IMR-90 (cell line): ENCODE data around the gene STAT5B. TPM values are rescaled to one million over a fixed set of nuclear protein-coding genes. Genes with fewer than 3 reads are reported as not detected.

Experiments used
- ATAC-seq: fragments of 200-7000 bp; cut with Tn5 transposase; 2 replicates; pipeline ENCODE4 v1.9.1; 2020; ENCODE audit warnings: low read depth, mild to moderate bottlenecking, moderate library complexity
- BruUV-seq: library from RNA; stranded (reverse); fragments of 400-500 nt; replicated peaks from 2 replicates; lab custom pipeline; 2021; lab: Mats Ljungman, UMichigan
- CTCF ChIA-PET: fragments of 300-600 bp; formaldehyde crosslinking; extraction: SDS; loops from one replicate; lab custom pipeline; 2021; ENCODE audit warnings: antibody characterized with exemption; lab: Yijun Ruan, JAX
- POLR2A ChIA-PET: fragments of 300-600 bp; sonication (Branson Sonifier 250); formaldehyde crosslinking; loops from one replicate; lab custom pipeline; 2022; ENCODE audit warnings: antibody characterized with exemption; ENCODE audit not compliant: unreplicated experiment; lab: Charles Lee
- DNase-seq: peaks from one replicate; pipeline ENCODE4 v3.0.0; 2013
- H2AFZ ChIP-seq: replicated peaks from 2 replicates; pipeline ENCODE3; 2013; ENCODE audit warnings: low read length, mild to moderate bottlenecking; ENCODE audit not compliant: poor library complexity
- H2AK5ac ChIP-seq: 2 replicates; pipeline ENCODE4 v1.6.1; 2013; ENCODE audit warnings: low read depth, low read length, inconsistent platforms
- H2AK9ac ChIP-seq: replicated peaks from 2 replicates; pipeline ENCODE3; 2013; ENCODE audit warnings: mild to moderate bottlenecking, low read depth, low read length, moderate library complexity; ENCODE audit not compliant: poor library complexity
- H2BK120ac ChIP-seq: 2 replicates; pipeline ENCODE4 v1.6.1; 2013; ENCODE audit warnings: low read depth, low read length, inconsistent platforms
- H2BK15ac ChIP-seq: 3 replicates; pipeline ENCODE4 v1.6.1; 2013; ENCODE audit warnings: low read depth, low read length, inconsistent platforms
- H2BK20ac ChIP-seq: 2 replicates; pipeline ENCODE4 v1.6.1; 2013; ENCODE audit warnings: low read depth, mild to moderate bottlenecking, inconsistent platforms, low read length, moderate library complexity
- H2BK5ac ChIP-seq: 2 replicates; pipeline ENCODE4 v1.6.1; 2013; ENCODE audit warnings: mild to moderate bottlenecking, low read depth, low read length, inconsistent platforms; ENCODE audit not compliant: poor library complexity, severe bottlenecking
- H3K14ac ChIP-seq: replicated peaks from 2 replicates; pipeline ENCODE4 v1.6.1; 2013; ENCODE audit warnings: low read depth, low read length, inconsistent platforms
- H3K18ac ChIP-seq: 2 replicates; pipeline ENCODE4 v1.6.1; 2013; ENCODE audit warnings: low read depth, low read length, control low read depth
- H3K23ac ChIP-seq: 2 replicates; pipeline ENCODE4 v1.6.1; 2013; ENCODE audit warnings: low read depth, low read length, inconsistent platforms
- H3K27ac ChIP-seq: 2 replicates; pipeline ENCODE4 v1.5.1; 2013; ENCODE audit warnings: mild to moderate bottlenecking, control low read depth, low read length; ENCODE audit not compliant: insufficient read depth
- H3K27me3 ChIP-seq: 2 replicates; pipeline ENCODE4 v1.6.1; 2013; ENCODE audit warnings: low read length; ENCODE audit not compliant: control insufficient read depth, insufficient read depth
- H3K36me3 ChIP-seq: 2 replicates; pipeline ENCODE4 v1.6.1; 2013; ENCODE audit warnings: low read length, mixed read lengths; ENCODE audit not compliant: control insufficient read depth, insufficient read depth
- H3K4ac ChIP-seq: 2 replicates; pipeline ENCODE4 v1.6.1; 2013; ENCODE audit warnings: low read depth, low read length, inconsistent platforms
- H3K4me1 ChIP-seq: 2 replicates; pipeline ENCODE4 v1.6.1; 2013; ENCODE audit warnings: low read length, mixed read lengths; ENCODE audit not compliant: control insufficient read depth, insufficient read depth
- H3K4me2 ChIP-seq: 2 replicates; pipeline ENCODE4 v1.6.1; 2013; ENCODE audit warnings: low read depth, mild to moderate bottlenecking, control low read depth, low read length, moderate library complexity
- H3K4me3 ChIP-seq: 2 replicates; pipeline ENCODE4 v1.5.1; 2013; ENCODE audit warnings: low read depth, mild to moderate bottlenecking, control low read depth, low read length, moderate library complexity; ENCODE audit not compliant: insufficient read depth
- H3K56ac ChIP-seq: 2 replicates; pipeline ENCODE4 v1.6.1; 2013; ENCODE audit warnings: low read length, inconsistent platforms; ENCODE audit not compliant: insufficient read depth; ENCODE audit errors: extremely low read depth
- H3K79me1 ChIP-seq, 2 experiments: 2 replicates each; pipeline ENCODE4 v1.6.1; 2013; ENCODE audit warnings: low read length in 2 of 2, inconsistent platforms in 1 of 2, low read depth in 1 of 2
- H3K9ac ChIP-seq: 2 replicates; pipeline ENCODE4 v1.6.1; 2013; ENCODE audit warnings: low read depth, low read length, control low read depth
- H3K9me1 ChIP-seq: 2 replicates; pipeline ENCODE4 v1.6.1; 2013; ENCODE audit warnings: low read length, inconsistent platforms; ENCODE audit not compliant: insufficient read depth
- H3K9me3 ChIP-seq: 2 replicates; pipeline ENCODE4 v1.6.1; 2013; ENCODE audit warnings: low read length; ENCODE audit not compliant: control insufficient read depth, insufficient read depth
- H4K20me1 ChIP-seq: 2 replicates; pipeline ENCODE4 v1.6.1; 2013; ENCODE audit warnings: low read length, inconsistent platforms; ENCODE audit not compliant: insufficient read depth
- H4K5ac ChIP-seq: 2 replicates; pipeline ENCODE4 v1.6.1; 2013; ENCODE audit warnings: mild to moderate bottlenecking, low read depth, low read length, control low read depth
- H4K8ac ChIP-seq, 2 experiments: 2 replicates each; pipeline ENCODE4 v1.6.1; 2013; ENCODE audit warnings: low read depth in 2 of 2, low read length in 2 of 2, control low read depth in 1 of 2, inconsistent platforms in 1 of 2
- H4K91ac ChIP-seq: 2 replicates; pipeline ENCODE4 v1.6.1; 2013; ENCODE audit warnings: low read depth, low read length, inconsistent platforms; ENCODE audit not compliant: insufficient read depth
- CEBPB ChIP-seq: IDR thresholded peaks from 2 replicates; pipeline ENCODE4 v1.6.1; 2012; ENCODE audit warnings: low read depth, low read length, improper control_type of control experiment
- CTCF ChIP-seq: conservative IDR thresholded peaks from 2 replicates; pipeline ENCODE4 v1.5.1; 2012; ENCODE audit warnings: mild to moderate bottlenecking, low read depth, low read length, improper control_type of control experiment
- RCOR1 ChIP-seq: IDR thresholded peaks from 2 replicates; pipeline ENCODE4 v1.6.1; 2012; ENCODE audit warnings: mild to moderate bottlenecking, low read length, improper control_type of control experiment; ENCODE audit not compliant: insufficient replicate concordance
- USF2 ChIP-seq: fragments of 150-350 bp; IDR thresholded peaks from 2 replicates; pipeline ENCODE4 v1.6.1; 2017; ENCODE audit warnings: mild to moderate bottlenecking, antibody characterized with exemption, low read length, low read depth
- WGBS, 2 experiments: methylation state at CpG; one replicate each; pipeline versions ENCODE4 v1.1.5 to v1.1.7; 2013; ENCODE audit warnings: missing lambda C conversion rate in 2 of 2; ENCODE audit not compliant: insufficient read length in 1 of 2; ENCODE audit errors: extremely low coverage in 2 of 2; 5-methylcytosine and 5-hydroxymethylcytosine counted together
- dilution Hi-C: fragments of 300-500 bp; cut with HindIII; formaldehyde crosslinking; loops from one replicate; pipeline ENCODE4 v1.14.3; 2018; ENCODE audit warnings: low sequenced_read_pairs; ENCODE audit not compliant: unreplicated experiment
- in situ Hi-C: fragments of 300-500 bp; cut with MboI; formaldehyde crosslinking; loops from 3 replicates; pipeline ENCODE4 v1.14.3; 2019; ENCODE audit warnings: low sequenced_read_pairs, inconsistent platforms, mixed read lengths
- intact Hi-C: fragments of 100-400 bp; cut with micrococcal nuclease; formaldehyde crosslinking; loops from 2 replicates; pipeline ENCODE4 v1.10.0; 2022
- polyA plus RNA-seq, 3 experiments: library from polyadenylated mRNA; depleted of rRNA; stranded (reverse); fragments of >200 nt; gene quantifications; 2 replicates each; pipeline ENCODE4 v1.2.3, GENCODE V29; 2012; ENCODE audit warnings: low replicate concordance in 1 of 3
- total RNA-seq: library from RNA; depleted of rRNA; stranded (reverse); fragments of >200 nt; gene quantifications from 2 replicates; pipeline ENCODE4 v1.2.3, GENCODE V29; 2012

Gene STAT5B
- total and polyA plus RNA-seq, 2 of the 4 experiments (the other 2 are of a cell fraction): 24.4 to 29.6 TPM

DNA sequence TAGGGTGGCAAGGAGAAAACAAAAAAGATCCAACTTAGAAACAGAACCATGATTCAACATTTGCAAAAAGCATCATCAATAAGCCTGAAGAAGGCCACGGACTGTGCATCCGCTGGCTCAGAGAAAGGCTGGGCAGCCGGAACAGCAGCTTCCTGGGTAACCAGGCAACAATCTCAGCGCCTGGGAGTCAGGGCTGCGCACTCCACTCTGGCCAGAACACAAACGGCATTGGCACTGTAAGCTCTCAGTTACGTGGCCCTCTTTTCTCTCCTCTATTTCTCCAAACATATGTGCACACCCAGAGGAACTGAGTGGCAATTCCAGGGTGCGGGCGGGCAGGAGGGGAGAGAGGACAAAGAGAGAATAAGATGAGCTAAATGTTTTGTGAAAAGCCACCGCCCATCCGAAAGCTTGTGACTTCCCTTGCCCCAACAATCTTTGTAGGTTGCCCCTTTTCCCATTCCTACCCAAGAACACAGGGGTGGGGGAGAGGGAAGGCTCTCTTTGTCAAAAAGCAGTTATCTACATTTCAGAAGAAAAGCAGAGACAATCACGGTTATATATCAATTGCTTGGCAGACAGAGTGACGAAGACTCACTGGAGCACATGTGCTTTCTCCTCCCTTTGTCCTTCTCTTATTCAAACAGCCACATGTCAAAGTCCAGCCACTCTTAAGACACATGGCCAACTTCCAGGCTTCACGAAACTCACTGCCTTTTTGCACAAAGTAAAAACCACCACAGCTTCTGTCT is 75.3 kb downstream of the STAT5B start:
- Histone ChIP-seq H3K4ac (no peak overlapping the region), H3K18ac (no peak overlapping the region), H3K9me1 (peaks cover 5% of the 10 kb centered on the region; the same call in 1 of the 2 replicates), H3K27me3 (no peaks in the 10 kb centered on the region), H3K23ac (no peak overlapping the region), H3K4me1 (no peaks in the 10 kb centered on the region), H2BK15ac (no peak overlapping the region), H4K8ac (no peak overlapping the region), H3K79me1 (peaks cover 0 to 10% of the 10 kb centered on the region in 2 experiments; a peak in 2 of 4 replicates), H4K20me1 (peaks cover 3% of the 10 kb centered on the region; the same call in 1 of the 2 replicates), H2BK5ac (no peak overlapping the region), H2AK9ac (no peak overlapping the region), H2BK120ac (no peak overlapping the region), H3K36me3 (peaks cover 42% of the 10 kb centered on the region), H3K56ac (no peak overlapping the region), H2AFZ (no peak overlapping the region), H3K4me3 (no peak overlapping the region), H4K5ac (no peak overlapping the region), H3K9ac (no peak overlapping the region), H3K27ac (no peak overlapping the region), H4K91ac (no peak overlapping the region), H3K14ac (no peak overlapping the region), H3K4me2 (no peak overlapping the region), H3K9me3 (no peaks in the 10 kb centered on the region), H2BK20ac (no peak overlapping the region), H2AK5ac (no peak overlapping the region)
- POLR2A ChIA-PET: no interaction called here
- TF ChIP-seq USF2: no peak
- TF ChIP-seq CTCF: no peak
- TF ChIP-seq RCOR1: no peak
- TF ChIP-seq CEBPB: no peak
- ATAC-seq (no peak), DNase-seq (no peak)
- in situ Hi-C loops (no loop called here), dilution Hi-C loops (no loop called here), intact Hi-C loops (no loop called here)
- BruUV-seq: no TSS peak
- WGBS, 2 experiments: 70% methylated on average over 5 of the region's 14 CpGs; no CpG with 5 or more reads in 1 of the 2 experiments
- CTCF ChIA-PET: no interaction called here
